Gastrocnemius medialis (tissue), 4 donors: ENCODE measurements around the gene KIAA1217. TPM values are rescaled to one million over a fixed set of nuclear protein-coding genes. Genes with fewer than 3 reads are reported as not detected.
A peak's percentile ranks its signal among the peaks of the same experiment; 100 is the strongest.

Experiments used
- ATAC-seq, 2 donors: fragments of 150-250 bp; one replicate each; pipeline ENCODE4 v1.9.1; 2016
- DNase-seq, 2 donors: peaks; one replicate each; pipeline ENCODE4 v3.0.0-alpha.2; 2019
- H3K27ac ChIP-seq, 4 donors: fragments of 200-600 bp; sonication (generic); 1 replicate in 1 of 4; 2 replicates in 3 of 4; pipeline ENCODE4 v1.5.1; 2016 to 2018; ENCODE audit warnings: mild to moderate bottlenecking in 2 of 4, moderate library complexity in 1 of 4
- H3K27me3 ChIP-seq, 3 donors: fragments of 200-600 bp; sonication (generic) in 2 of 3; 1 replicate in 1 of 3; 2 replicates in 2 of 3; pipeline versions ENCODE4 v1.5.1 to v1.6.0; 2016 to 2019; ENCODE audit warnings: mild to moderate bottlenecking in 1 of 3, moderate library complexity in 1 of 3
- H3K36me3 ChIP-seq, 2 donors: fragments of 200-600 bp; sonication (generic) in 1 of 2; one replicate each; pipeline ENCODE4 v1.5.1; 2017 to 2018
- H3K4me1 ChIP-seq, 2 donors: fragments of 200-600 bp; sonication (generic) in 1 of 2; one replicate each; pipeline ENCODE4 v1.5.1; 2016 to 2017; ENCODE audit warnings: mild to moderate bottlenecking in 2 of 2
- H3K4me3 ChIP-seq, 4 donors: fragments of 200-600 bp; sonication (generic) in 3 of 4; 1 replicate in 1 of 4; 2 replicates in 3 of 4; pipeline ENCODE4 v1.5.1; 2016 to 2019; ENCODE audit warnings: mild to moderate bottlenecking in 2 of 4
- H3K9me3 ChIP-seq, 3 donors: fragments of 200-600 bp; sonication (generic) in 2 of 3; 1 replicate in 1 of 3; 2 replicates in 2 of 3; pipeline ENCODE4 v1.5.1; 2016 to 2019
- CTCF ChIP-seq, 5 experiments: fragments of 450-650 bp in 3 of 5; fragments of 200-600 bp in 2 of 5; sonication (generic) in 2 of 5; IDR thresholded peaks in 4 of 5; conservative IDR thresholded peaks in 1 of 5; 1 replicate in 4 of 5; 2 replicates in 1 of 5; pipeline ENCODE4 v1.5.1; 2016 to 2019; ENCODE audit warnings: antibody characterized with exemption in 5 of 5, mild to moderate bottlenecking in 3 of 5, moderate library complexity in 3 of 5
- POLR2A ChIP-seq, 2 donors: fragments of 450-650 bp; IDR thresholded peaks; one replicate each; pipeline ENCODE4 v1.6.1; 2017; ENCODE audit warnings: antibody characterized with exemption in 2 of 2, mild to moderate bottlenecking in 2 of 2, moderate library complexity in 2 of 2
- in situ Hi-C, 4 donors: fragments of 200-750 bp; cut with MboI; loops; one replicate each; pipeline versions ENCODE4 v1.15.0 to v1.8.0; 2017; ENCODE audit warnings: low sequenced_read_pairs in 4 of 4
- intact Hi-C: fragments of 100-400 bp; cut with DNase I; formaldehyde crosslinking; loops from one replicate; pipeline ENCODE4 v1.15.1; 2023; ENCODE audit warnings: low total_unique reads
- total RNA-seq, 4 donors: library from RNA; depleted of rRNA; stranded (reverse); fragments of >200 nt; gene quantifications; one replicate each; pipeline versions ENCODE4 v1.1.0 to v1.2.3, GENCODE V29; 2016

KIAA1217 gene
- total RNA-seq, 4 donors from 2014 or later: 152 to 266 (median 155) TPM

GRCh38 chr10:24213881-24214280, 4.9 kb downstream of the KIAA1217 start:
- peaks cover 71 to 72% of the 10 kb centered on the region in 2 donors for H3K4me1 ChIP-seq
- peak overlapping the region; percentile 92 to 96 (median 94) for H3K27ac ChIP-seq
- H3K27me3 ChIP-seq: no peaks in the 10 kb centered on the region
- no peaks in the 10 kb centered on the region for H3K36me3 ChIP-seq
- no peak for TF ChIP-seq CTCF (IDR thresholded peaks at IDR 0.05 in 4 of 5, conservative IDR thresholded peaks at IDR 0.05 in 1 of 5)
- no peak for TF ChIP-seq POLR2A (IDR thresholded peaks at IDR 0.05)
- in situ Hi-C loops (loop anchor here (5.0 to 25.0 kb wide), 3 partner anchors 148 to 298 kb away; no protein-coding TSS in a partner anchor), intact Hi-C loops (loop anchor here (2.0 to 5.0 kb wide), 4 partner anchors 45 to 253 kb away; no protein-coding TSS in a partner anchor)
- H3K4me3 ChIP-seq: no peak overlapping the region
- no peak for ATAC-seq
- DNase-seq: no peak
- no peaks in the 10 kb centered on the region for H3K9me3 ChIP-seq

DNA sequence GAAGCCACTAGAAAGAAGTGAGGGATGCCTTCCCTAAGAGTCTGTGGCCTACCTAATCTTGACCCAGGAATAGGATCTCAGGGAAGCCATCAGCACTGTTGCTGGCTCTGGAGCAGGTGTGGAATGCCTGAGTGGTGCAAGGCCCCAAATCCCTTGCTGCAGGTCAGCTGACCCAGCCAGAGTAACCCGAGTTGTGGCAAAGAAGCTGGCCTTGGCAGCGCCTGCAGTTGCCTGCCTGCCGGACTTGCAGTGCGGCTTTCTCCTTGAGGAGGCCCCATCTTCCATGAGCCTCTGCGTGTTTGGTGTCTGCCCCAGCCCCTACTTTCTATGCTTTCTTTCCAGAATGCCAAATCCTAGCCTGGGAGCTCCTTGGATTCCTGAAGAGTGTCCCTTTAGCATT, 5.8 kb downstream of the KIAA1217 start:
- Histone ChIP-seq H3K4me1 (peaks cover 71 to 72% of the 10 kb centered on the region in 2 donors), H3K27ac (peak overlapping the region; percentile 92 to 96 (median 94)), H3K36me3 (peaks cover 0 to 2% of the 10 kb centered on the region in 2 donors), H3K9me3 (no peaks in the 10 kb centered on the region), H3K27me3 (no peaks in the 10 kb centered on the region), H3K4me3 (peak overlapping the region; percentile 6 to 39 (median 26))
- ATAC-seq (peak; percentile 87 to 93), DNase-seq (peak; percentile 91 to 97)
- in situ Hi-C loops (loop anchor here (5.0 to 25.0 kb wide), 3 partner anchors 148 to 298 kb away; no protein-coding TSS in a partner anchor), intact Hi-C loops (loop anchor here (2.0 to 5.0 kb wide), 4 partner anchors 44 to 253 kb away; no protein-coding TSS in a partner anchor)
- TF ChIP-seq POLR2A (IDR thresholded peaks at IDR 0.05): peak; percentile 70 to 74
- no peak for TF ChIP-seq CTCF (IDR thresholded peaks at IDR 0.05 in 4 of 5, conservative IDR thresholded peaks at IDR 0.05 in 1 of 5)

DNA sequence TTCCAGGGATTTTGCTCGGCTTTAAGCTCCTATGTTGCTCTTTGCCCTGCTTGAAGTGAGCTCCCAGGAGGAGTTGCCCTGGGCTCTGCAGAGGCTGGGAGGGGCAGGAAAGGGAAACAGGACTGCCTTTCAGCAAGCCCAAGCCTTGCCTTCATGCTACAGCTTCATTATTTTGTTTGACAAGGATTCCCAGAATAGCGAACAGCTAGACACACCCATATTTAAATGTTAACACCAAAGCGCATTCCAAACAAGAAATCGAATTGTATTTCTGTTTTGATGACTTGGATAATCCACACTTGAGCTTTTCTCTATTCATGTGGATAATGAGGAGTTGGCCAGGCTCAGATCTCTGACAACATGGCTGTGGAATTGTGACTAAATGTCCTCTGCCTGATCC, 6.3 kb downstream of the KIAA1217 start:
- Histone ChIP-seq H3K27me3 (no peaks in the 10 kb centered on the region), H3K9me3 (no peaks in the 10 kb centered on the region), H3K4me3 (peak overlapping the region; percentile 6 to 39 (median 26)), H3K4me1 (peaks cover 68 to 71% of the 10 kb centered on the region in 2 donors), H3K27ac (peak overlapping the region; percentile 92 to 96 (median 94)), H3K36me3 (peaks cover 0 to 6% of the 10 kb centered on the region in 2 donors)
- DNase-seq (no peak), ATAC-seq (peak; percentile 5 to 10)
- peak in 1 of 2 donors; percentile 21 for TF ChIP-seq POLR2A (IDR thresholded peaks at IDR 0.05)
- no peak for TF ChIP-seq CTCF (IDR thresholded peaks at IDR 0.05 in 4 of 5, conservative IDR thresholded peaks at IDR 0.05 in 1 of 5)
- intact Hi-C loops (loop anchor here (2.0 kb wide), 1 partner anchor 44 kb away; no protein-coding TSS in a partner anchor), in situ Hi-C loops (loop anchor here in 3 of 4 donors (25.0 kb wide), 2 partner anchors 147 to 297 kb away; no protein-coding TSS in a partner anchor)

DNA sequence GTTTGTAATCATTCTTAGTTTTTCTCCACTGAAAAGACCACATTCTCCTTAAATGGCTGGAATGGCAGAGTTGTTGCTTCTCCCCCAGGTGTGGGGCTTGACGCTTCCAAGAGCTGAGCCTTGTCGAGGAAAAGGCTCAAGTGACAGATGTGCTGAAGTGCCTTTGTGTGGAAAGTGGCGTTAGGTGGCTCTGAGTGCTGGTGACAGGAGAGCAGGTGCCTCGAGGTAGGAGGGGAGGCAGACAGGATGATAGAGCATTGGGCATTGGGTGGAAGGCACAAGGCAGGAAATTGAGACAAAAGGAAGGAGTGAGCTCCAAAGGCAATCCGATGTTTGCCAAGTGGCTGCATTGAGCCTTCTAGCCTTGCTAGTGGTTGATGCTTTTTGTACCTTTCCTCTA, 6.7 kb downstream of the KIAA1217 start:
- DNase-seq (peak in 1 of 2 donors; percentile 40), ATAC-seq (peak; percentile 22 to 33)
- TF ChIP-seq POLR2A (IDR thresholded peaks at IDR 0.05) (peak in 1 of 2 donors; percentile 22), CTCF (IDR thresholded peaks at IDR 0.05 in 4 of 5, conservative IDR thresholded peaks at IDR 0.05 in 1 of 5) (no peak)
- Histone ChIP-seq H3K36me3 (peaks cover 0 to 9% of the 10 kb centered on the region in 2 donors), H3K27ac (peak overlapping the region; percentile 92 to 96 (median 94)), H3K4me1 (peaks cover 64 to 69% of the 10 kb centered on the region in 2 donors), H3K4me3 (peak overlapping the region; percentile 6 to 39 (median 26)), H3K9me3 (no peaks in the 10 kb centered on the region), H3K27me3 (no peaks in the 10 kb centered on the region)
- intact Hi-C loops (loop anchor here (2.0 kb wide), 1 partner anchor 43 kb away; no protein-coding TSS in a partner anchor), in situ Hi-C loops (loop anchor here in 3 of 4 donors (25.0 kb wide), 2 partner anchors 147 to 297 kb away; no protein-coding TSS in a partner anchor)
